HG03139 (cell line): Measurements from ENCODE around the gene EXD3.

Experiments
- ATAC-seq: cut with Tn5 transposase; IDR thresholded peaks from one replicate; pipeline ENCODE4 v1.9.1; 2021; ENCODE audit not compliant: unreplicated experiment

Gene EXD3

DNA sequence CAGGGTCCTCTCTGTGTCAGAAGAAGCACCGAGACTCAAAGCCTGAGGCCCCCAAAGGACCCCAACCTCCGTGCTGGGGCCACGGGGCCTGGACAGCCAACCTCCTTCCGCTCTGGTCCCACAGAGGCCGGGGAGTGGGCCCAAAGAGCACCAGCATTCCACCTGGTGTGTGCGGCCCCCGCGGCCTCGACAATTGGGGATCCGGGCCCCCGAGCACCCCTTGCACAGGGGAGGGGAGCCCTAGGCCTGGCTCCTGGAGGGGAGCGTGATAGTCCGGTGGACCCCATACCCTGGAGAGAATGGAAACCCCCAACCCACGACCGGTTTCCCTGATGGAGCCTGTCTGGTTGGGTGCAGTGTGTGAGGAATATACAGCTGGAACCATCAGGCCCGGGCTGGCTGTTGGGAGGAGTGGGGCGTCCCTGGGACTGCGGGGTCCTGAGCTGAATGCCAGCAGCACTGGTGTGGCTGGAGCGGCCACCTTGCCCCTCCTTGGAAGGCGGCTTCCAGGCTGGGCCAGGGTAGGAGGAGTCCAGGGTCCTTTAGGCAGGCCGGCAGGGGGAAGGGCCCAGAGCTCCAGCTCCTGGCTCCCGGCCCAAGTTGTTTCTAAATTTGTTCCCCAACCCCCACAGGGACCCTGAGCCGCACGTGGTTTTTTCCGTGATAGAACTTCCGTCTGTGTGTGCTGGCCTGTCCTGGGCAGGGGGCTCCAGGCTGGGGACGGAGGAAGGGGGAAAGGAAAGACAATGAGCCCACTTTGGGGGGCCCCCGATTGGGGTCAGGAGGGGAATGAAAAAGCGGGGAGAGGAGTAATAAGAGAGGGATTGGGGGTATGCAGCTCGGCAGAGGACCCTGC lies 146.3 kb downstream of the EXD3 start:
- no peak for ATAC-seq

DNA sequence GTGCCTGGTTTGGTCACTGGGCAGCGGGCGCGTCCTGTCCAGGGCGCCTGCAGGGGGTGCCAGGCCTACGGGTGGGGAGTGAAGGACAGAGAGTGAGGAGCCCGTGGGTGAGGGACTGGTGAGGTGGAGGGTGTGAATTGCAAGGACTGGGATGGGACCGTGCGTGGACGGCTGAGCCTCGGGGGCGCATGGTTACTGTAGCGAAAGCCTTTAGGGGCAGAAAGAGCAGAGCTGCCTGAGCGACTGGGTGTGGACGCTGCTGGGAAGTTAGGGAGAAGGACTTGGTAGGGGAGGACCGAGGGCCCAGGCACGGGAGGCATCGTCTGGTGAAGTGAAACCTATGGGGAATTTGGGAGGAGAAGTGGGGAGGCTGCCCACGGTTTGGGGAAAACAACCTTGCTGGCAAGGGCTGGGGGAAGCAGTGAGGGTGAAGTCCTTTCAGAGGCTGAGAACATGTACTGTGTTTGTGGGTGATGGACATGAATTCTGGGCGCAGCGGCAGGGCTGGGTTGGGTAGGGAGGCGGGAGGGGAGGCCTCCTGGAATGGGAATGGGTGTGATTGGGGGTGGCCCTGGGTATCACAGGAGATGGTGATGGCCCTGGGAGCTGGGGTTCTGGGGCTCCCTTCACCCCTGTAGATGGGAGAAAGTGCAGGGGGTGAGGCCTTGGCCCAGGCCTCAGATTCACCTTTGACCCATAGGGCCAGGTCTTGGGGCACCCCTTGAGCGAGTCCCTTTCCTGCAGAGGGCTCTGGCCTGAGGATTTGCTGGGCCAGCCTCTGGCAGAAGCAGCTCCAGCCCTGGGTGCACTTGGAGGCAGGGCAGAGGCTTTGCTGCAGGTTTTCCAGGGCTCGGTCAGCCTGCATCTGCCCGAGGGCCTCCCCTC lies 147.1 kb downstream of the EXD3 start:
- no peak for ATAC-seq

DNA sequence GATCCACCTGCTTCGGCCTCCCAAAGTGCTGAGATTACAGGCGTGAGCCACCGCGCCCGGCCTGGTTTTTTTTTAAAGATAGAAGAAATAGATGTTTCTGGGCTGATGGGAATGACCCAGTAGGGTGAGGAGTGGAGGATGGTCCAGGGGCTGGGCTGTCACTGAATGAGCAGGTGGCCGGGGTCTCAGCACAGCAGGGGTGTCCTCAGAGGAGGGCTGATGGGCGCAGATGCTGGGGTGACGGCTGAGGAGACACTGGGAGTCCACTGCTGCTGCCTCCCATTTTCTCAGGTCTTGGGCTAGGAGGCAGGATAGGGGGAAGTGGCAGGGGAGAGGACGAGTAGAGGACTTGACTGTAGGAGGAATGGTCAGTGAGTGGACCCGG lies 147.8 kb downstream of the EXD3 start:
- ATAC-seq = no peak

DNA sequence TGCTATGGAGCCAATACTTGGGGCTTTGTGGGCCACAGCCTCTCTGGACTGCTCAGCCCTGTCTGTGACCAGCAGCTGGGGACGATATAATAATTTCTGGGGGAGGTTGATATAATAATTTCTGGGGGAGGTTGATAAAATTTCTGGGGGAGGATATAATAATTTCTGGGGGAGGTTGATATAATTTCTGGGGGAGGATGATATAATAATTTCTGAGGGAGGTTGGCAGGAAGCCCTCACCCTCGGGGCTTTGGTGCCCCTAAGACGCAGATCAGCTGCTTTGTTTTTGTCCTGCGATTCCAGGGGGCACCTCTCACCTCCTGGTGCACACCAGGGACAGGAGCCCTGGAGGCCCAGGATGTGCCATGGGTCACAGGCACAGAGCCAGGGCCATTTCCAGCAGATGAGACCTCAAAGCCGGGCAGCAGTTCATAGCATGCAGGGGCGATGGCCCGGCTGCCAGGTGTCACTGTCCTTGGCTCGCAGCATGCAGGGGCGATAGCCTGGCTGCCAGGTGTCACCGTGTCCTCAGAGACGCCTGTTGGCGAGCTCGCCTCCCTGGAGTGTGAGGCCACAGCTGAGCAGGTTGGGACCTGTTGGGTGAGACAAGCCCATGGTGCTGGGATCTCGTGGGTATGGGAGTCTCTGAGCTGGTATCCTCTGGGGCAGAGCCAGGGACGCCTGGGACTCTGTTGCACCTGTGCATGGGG lies 149.2 kb downstream of the EXD3 start:
- ATAC-seq = no peak

DNA sequence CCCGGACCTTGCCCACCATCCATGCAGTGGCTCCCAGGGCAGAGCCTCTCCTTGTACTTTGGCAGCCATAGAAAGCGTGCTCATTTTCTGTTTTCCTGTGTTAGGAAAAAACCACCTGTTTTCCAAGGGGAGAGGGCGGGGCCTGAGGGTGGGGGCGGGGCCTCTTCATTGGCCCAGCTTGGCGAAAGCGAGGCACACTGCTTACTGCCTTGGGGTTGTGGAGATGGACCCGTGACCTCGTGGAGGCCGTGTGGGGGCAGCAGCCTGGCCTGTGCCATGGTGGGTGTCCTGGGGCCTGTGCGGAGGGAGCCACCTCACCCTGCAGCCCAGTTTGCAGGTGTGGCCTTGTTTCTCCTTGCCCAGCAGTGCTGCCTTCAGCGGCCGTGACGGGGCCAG lies 149.9 kb downstream of the EXD3 start:
- no peak for ATAC-seq

DNA sequence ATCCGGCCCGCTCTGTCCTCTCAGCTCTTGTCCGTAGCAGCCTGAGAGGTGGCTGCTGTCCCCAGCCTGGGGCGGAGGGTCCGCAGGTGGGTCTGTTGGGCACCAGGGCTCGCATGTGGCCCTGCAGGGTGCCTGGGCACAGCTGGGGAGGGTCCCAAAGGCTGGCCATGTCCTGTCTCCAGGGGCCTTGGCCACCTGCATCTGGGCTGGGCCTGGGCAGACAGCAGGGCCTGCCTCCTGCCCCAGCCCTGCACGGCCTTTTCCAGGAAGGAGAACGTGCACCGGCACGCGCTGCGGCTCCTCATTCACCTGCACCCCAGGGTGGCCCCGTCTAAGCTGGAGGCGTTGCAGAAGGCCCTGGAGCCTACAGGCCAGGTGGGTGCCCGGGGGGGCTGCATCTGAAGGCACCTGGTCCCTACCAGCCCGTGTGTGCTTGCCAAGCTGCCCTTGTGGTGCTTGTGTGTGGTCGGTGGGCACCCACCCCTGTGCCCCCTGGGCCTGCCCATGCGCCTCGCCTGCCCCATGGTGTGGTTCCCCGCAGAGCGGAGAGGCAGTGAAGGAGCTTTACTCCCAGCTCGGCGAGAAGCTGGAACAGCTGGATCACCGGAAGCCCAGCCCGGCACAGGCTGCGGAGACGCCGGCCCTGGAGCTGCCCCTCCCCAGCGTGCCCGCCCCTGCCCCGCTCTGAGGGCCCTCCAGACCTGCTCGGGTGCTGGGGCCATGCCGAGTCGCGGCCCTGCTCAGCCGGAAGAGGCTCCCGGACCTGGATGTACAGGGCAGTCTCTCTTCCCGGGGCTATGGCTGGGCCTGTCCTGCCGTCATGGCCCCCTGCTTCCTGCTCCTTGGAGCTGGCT lies 150.5 kb downstream of the EXD3 start:
- no peak for ATAC-seq

DNA sequence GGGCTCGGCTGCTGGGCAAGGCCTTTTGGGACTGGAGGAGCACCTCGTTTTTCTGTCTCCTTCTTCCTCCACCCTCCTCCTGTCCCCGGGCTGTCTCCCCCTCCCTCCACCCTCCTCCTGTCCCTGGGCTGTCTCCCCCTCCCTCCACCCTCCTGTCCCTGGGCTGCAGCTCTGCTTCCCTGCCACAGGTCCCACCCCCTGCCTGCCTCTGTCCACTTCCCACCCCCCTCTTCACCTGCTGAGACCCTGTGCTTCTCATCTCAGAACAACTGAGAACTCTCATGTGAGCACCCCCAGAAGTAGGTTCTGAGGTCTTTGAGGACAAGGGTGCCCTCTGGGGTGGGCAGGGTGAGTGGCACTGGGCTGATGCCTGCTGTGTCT lies 151.3 kb downstream of the EXD3 start:
- ATAC-seq = no peak

DNA sequence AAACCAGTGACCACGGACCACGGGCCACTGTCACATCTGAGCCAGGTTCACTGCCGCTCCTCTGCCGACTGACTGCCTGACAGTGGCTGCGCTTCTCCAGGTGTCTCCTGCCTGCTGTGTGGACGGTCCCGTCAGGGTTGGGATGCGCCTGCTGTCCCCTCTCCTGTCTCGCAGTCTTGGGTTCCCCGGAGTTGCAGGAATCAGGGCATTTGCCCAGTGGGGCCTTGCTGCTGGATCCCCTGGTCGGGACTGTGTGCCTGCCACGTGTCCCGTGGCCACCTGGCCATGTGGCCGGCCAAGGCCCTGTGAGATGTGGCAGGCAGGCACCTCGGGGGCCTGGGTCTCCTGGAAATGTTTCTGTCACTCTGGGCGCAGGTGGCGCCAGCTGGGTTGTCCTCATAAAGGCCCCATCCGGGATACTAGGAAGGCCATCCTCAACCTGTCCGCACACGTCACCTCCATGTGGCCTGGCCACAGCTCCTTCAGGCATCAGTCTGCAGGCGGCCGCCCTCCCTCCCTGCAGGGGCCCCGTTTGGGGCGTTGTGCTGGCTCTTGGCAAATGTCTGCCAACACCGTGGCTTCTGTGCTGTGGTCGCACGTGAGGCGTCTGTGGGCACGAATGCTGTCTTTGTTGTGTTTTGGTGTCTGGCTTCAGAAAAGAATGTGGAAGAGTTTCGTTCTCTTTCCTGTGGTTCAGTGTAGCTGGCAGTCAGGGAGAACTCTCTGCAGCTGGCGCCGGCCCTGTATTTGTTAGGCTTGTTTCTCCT lies 151.8 kb downstream of the EXD3 start:
- ATAC-seq = no peak

DNA sequence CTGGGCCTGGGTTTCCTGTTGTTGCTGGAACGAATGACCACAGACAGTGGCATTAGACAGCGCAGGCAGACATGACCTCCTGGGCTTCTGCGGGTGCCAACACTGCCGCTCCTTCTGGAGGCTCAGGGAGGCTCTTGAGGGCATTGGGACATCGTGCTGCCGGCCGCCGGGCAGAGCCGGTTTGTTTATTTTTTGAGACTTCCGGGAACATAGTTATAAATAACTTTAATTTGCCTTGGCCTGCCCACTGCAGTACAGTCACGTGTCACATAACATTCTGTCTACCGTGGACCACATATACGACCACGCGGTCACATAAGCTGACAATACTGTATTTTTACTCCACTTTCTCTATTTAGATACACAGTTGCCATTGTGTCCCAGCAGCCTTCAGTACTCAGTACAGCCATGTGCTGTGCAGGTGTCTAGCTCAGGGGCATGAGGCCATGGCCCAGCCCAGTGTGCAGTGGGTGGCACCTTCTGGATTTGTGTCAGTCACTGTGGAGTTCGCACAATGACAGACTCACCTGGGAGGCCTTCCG lies 153.7 kb downstream of the EXD3 start:
- no peak for ATAC-seq

DNA sequence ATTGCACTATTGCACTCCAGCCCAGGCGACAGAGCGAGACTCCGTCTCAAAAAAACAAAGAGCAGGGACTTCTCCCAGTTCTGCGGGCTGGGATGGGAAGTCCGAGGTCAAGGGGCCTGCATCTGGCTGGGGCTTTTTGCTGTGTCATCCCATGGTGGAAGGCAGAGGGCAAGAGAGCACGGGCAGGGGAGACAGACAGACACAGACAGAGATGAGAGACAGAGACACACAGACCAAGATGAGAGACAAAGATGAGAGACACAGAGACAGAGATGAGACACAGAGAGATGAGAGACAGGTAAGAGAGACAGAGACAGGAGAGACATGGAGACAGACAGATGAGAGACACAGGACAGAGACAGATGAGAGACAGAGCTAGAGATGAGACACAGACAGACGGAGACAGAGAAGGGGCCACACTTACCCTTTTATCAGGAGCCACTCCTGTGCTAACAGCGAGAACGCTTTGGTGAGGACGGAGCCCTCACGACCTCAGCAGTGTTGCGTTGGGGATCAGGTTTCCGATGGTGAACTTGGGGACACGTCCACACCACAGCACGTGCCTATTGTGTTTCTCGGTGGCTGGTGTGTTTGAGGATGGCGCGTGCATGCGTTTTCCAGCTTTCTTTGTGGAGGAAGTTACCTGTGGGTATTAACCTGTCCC lies 154.3 kb downstream of the EXD3 start:
- ATAC-seq = no peak

DNA sequence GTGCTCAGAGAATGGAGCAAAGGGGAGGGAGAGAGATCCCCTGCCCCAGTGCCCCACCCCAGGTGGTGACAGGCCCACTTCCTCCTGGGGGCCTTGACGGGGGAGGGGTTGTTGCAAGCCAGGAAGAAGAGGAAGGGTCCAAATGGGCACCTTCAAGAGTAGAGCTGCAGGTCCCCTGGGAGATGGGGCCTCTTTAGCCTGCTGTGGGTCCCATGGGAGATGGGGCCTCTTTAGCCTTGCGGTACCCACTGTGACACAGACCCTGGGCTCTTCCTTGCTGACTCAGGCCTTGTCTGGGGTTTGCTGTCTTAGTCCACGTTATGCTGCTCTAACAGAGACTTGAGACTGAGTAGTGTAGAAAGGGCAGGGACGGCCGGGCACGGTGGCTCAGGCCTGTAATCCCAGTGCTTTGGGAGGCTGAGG lies 155.0 kb downstream of the EXD3 start:
- ATAC-seq = no peak

DNA sequence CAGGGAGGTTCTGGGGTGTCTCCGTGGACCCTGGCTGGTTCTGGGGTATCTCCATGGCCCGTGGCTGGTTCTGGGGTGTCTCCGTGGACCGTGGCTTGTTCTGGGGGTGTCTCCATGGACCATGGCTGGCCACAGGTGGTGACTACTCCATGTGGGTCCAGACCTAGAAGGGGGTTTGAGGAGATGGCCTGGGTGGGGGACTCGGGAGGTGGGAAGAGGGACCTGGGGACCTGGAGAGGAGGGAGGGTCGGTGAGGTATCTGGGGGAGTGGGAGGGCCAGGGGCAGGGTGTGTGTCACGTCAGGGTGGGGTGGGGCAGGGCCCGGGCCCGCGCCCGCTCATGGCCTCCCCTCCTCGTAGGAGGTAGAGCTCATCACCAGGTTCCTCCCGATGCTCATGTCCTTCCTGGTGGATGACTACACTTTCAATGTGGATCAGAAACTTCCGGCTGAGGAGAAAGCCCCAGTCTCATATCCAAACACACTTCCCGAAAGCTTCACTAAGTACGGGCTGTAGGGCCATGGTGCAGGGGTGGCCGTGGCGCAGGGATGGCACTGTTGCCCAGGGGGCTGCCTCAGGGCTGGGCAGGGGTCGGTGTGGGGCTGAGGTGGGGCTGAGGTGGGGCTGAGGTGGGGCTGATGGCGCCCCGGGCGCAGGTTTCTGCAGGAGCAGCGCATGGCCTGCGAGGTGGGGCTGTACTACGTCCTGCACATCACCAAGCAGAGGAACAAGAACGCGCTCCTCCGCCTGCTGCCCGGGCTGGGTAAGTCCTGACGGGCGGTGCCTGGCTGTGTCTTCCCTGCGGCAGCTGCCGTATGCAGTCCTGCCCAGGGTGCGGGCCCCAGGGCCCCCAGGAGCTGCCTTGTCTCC lies 156.1 kb downstream of the EXD3 start:
- ATAC-seq = no peak

DNA sequence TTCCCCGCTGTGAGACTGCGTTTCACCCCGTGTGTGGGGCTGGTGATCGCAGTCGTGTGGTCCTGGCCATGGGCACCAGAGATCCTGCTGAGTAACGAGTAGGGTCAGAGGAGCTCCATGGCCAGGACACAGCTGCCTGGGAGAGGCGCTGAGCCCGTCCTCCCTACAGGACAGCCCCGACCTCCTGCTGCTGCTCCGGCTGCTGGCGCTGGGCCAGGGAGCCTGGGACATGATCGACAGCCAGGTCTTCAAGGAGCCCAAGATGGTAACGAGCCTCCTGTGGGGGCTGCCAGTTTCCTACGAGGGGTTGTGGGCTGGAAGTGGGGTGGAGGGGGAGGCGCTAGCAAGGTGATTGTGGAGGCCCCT lies 156.8 kb downstream of the EXD3 start:
- no peak for ATAC-seq

DNA sequence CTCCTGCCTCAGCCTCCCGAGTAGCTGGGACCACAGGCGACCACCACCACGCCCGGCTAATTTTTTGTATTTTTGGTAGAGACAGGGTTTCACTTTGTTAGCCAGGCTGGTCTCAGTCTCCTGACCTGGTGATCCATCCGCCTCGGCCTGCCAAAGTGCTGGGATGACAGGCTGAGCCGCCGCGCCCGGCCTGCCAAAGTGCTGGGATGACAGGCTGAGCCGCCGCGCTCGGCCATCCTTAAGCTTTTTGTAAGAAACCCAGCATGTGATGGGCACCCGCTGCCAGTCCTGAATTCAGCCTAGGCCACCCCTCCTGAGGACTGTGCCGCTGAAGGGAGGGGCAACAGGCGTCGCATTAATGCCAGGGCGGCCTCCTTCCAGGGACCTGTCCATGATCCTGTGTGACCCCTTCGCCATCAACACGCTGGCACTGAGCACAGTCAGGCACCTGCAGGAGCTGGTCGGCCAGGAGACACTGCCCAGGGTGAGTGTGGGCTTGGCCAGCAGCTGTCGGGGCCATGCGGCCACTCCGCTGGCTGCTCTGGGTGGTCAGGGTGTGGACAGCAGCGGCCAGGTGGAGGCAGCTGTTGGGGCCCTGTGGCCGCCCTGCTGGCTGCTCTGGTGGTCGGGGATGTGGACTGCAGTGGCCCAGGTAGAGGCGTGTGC lies 157.3 kb downstream of the EXD3 start:
- ATAC-seq = no peak

DNA sequence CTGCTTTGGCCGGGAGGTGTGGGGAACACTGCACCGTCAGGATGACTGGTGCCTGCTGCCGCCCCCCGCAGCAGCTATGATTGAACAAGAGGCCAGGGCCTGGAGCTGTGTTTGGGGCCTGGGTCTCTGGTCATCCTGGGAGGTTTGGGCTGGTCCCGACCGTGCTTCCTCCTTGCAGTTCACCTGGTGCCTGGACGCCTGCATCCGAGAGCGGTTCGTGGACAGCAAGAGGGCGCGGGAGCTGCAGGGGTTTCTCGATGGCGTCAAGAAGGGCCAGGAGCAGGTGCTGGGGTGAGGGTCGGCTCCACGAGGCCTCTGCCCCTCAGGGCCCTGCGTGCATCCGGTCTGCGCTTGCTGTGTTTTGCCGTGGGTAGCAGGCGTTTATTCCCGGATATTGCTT lies 158.9 kb downstream of the EXD3 start:
- no peak for ATAC-seq

DNA sequence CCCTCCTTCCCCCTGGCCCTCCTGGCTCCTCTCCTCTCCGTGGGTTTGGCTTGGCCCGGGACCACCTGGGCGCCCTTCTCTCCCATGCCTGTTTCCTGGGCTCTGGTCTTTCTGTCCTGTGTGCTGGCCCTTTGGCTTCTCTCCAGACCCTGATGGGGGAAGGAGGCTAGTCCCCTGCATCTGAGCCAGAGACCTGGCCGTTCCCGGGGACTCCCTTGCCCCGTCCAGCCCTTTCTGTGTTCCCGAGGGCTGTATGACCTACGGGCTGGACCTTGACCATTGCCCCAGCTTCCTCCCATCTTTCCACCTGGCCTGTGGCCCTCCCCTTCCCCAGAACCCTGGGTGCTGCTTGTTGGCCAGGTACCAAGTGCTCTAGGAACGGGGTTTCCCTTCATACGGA lies 159.5 kb downstream of the EXD3 start:
- ATAC-seq = no peak

DNA sequence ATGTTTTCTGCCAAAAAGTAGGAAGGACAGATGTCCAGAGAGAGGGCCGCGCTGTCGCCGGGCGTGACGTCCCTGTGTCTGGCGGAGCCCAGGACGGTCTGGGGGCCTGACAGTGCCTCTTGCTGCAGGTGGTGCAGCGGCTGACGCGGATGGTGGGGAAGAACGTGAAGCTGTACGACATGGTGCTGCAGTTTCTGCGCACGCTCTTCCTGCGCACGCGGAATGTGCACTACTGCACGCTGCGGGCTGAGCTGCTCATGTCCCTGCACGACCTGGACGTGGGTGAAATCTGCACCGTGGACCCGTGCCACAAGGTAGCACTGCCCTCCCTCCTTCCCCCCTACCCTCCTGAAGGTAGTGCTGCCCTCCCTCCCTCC lies 160.1 kb downstream of the EXD3 start:
- ATAC-seq = no peak
